Stimulated activated CD8-positive, alpha-beta memory T cell treated with anti-CD3 and anti-CD28 coated beads, Interleukin-2, amount 100 ng/mL, for 48 hours (primary cell): ENCODE data around the gene SLC18B1.

ENCODE experiments used
- DNase-seq, 2 donors: peaks; one replicate each; pipeline ENCODE4 v3.0.0-alpha.2; 2020; ENCODE audit warnings: low read depth in 2 of 2

SLC18B1 gene

GRCh38 chr6:132797951-132798868, at the start of gene SLC18B1:
TSS of gene SLC18B1 (minus strand) at chr6:132798637. CDS start at chr6:132798456, 181 bp downstream.
- DNase-seq, result peak; percentile 32 to 56

GRCh38 chr6:132843316-132844035, 45.0 kb upstream of the SLC18B1 start:
- DNase-seq, result no peak

GRCh38 chr6:132841966-132842365, 43.5 kb upstream of the SLC18B1 start:
- DNase-seq, result no peak

GRCh38 chr6:132832891-132833290, 34.5 kb upstream of the SLC18B1 start:
- no peak for DNase-seq

GRCh38 chr6:132830334-132830751, 31.9 kb upstream of the SLC18B1 start:
- no peak for DNase-seq

- DNase-seq, result no peak
Measured at GRCh38 chr6:132820629-132821381, 22.4 kb upstream of the SLC18B1 start.

- no peak for DNase-seq
Measured at GRCh38 chr6:132819405-132820161, 21.1 kb upstream of the SLC18B1 start.

GRCh38 chr6:132818404-132819359, 20.2 kb upstream of the SLC18B1 start:
- DNase-seq, result no peak

- DNase-seq, result no peak
Measured at GRCh38 chr6:132817554-132818403, 19.3 kb upstream of the SLC18B1 start.

GRCh38 chr6:132816660-132817059, 18.2 kb upstream of the SLC18B1 start:
- DNase-seq, result no peak

GRCh38 chr6:132814716-132815570, 16.5 kb upstream of the SLC18B1 start:
- DNase-seq, result no peak

- peak in 1 of 2 donors; percentile 40 for DNase-seq
Measured at GRCh38 chr6:132813173-132813856, 14.9 kb upstream of the SLC18B1 start.

- DNase-seq, result no peak
Measured at GRCh38 chr6:132812756-132813172, 14.3 kb upstream of the SLC18B1 start.

- DNase-seq, result no peak
Measured at GRCh38 chr6:132812255-132812732, 13.9 kb upstream of the SLC18B1 start.

GRCh38 chr6:132811276-132811675, 12.8 kb upstream of the SLC18B1 start:
- no peak for DNase-seq

- no peak for DNase-seq
Measured at GRCh38 chr6:132805548-132805947, 7.1 kb upstream of the SLC18B1 start.

- DNase-seq, result no peak
Measured at GRCh38 chr6:132804251-132804650, 5.8 kb upstream of the SLC18B1 start.
